SIG-M5 (cell line): ENCODE results near the gene INPP5K.

ENCODE experiments used
- DNase-seq: peaks from one replicate; lab custom pipeline; 2025; lab: John Stamatoyannopoulos, UW

Gene INPP5K

DNA sequence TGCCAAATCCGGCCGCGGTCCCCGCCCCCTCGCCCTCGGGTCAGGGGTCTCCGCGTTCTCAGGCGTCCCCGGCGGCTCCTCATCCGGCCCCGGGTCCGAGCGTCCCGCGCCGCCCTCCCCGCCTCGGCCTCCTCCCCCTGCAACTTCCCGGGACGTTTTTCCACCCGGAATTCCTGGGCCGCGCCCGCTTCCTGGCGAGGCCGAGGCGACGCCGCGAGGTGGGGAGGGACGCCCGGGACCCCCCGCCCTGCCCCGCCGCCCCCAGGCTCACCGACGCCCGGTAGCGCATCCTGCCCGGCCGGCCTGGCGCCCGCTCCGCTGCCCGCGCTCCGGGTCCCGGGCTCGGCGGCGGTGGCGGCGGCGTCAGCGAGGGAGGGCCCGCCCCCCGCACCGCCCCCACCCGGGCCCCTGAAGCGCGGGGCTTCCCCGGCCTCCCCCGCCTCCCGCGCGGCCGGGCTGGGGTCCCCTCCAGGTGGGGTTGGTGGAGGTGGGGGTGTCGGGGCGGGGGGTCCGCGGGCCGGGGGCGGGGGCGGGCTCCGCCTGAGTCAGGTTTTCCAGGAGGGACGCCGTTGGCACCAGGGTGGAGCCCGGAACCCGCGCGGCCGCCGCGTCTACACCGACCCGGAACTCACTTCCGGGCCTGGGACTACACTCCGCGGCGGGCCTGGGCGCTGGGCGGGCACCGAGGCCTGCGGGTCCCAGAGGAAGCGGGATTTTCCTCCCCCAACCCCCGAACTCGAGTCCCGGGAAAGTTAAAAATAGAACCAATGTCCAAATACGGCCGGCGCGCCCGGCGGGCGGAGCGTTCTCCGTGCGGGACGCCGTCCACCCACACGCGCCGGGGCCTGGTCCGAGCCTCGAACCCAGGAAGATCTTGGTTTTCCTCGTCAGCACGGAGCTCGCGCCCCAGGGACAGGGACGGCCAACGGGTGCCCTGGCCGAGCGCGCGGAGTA, 30.7 kb downstream of the INPP5K start:
- no peak for DNase-seq

DNA sequence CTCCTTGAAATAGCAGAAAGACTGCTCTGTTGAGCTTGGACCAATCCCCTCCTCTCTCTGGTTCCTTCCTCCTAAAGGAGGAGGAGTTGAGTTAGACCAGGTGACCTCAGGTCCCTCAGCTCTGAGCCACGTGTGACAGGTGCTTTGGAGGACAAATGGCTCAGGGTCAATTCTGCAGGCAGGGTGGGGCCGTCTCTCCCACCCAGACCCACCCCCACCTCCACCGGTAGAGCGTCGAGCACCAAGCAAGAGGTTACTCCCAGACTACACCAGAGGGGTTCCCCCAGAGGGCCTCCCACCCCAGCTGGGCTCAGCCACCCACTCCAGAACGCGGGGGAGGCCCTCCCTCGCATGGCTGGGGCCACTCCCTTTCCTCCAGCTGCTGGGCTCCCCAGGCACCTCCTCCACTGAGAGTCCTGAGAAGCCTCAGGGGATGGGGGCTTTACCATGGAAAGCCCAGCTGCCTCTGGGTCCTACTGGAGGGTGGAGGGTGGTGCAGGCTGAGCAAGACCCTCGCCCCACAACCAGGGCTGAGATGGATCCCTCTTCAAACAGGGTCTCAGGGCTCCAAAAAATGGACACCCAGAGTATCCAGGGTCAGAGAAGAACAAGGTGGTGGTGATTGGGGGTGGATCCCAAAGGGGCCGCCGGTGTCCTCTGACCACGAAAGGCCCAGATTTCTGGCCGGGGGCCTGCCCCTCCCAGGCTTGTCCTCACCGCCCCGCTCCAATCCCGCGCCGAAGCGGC, 31.6 kb downstream of the INPP5K start:
- no peak for DNase-seq

DNA sequence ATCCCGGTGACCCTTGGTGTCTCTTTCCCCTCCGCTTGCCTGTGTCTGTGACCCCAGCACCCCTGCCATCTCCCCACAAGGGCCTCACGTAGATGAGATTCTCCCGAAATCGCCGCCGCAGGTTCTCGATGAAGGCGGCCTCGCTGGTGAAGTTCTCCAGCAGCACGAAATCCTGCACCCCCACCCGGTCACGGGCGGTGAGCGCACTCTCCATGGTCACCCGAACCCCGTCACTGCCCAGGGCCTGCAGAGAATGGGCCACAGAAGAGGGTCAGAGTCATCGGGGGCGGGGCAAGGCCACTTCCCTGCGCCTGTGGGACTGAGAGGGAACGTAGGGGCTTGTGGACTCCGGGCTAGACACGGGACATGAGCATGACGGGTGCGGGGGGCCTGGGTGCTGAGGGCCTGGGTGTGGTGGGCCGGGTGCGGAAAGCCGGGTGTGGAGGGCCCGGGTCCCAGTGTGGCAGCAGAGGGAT, 32.3 kb downstream of the INPP5K start:
- no peak for DNase-seq

DNA sequence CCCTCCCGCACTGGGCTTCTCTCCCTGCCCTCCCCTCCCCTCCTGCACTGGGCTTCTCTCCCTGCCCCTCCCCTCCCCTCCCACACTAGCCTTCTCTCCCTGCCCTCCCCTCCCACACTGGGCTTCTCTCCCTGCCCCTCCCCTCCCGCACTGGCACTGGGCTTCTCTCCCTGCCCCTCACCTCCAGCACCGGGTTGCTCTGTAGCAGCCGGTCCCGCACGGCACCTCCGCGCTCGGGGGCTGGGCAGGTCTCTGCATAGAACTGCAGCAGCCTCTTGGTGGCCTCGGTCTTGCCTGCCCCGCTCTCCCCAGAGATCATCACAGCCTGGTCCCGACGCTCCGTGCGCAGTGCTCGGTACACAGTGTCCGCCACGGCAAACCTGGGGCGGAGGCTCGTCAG, 33.7 kb downstream of the INPP5K start:
- DNase-seq = no peak

DNA sequence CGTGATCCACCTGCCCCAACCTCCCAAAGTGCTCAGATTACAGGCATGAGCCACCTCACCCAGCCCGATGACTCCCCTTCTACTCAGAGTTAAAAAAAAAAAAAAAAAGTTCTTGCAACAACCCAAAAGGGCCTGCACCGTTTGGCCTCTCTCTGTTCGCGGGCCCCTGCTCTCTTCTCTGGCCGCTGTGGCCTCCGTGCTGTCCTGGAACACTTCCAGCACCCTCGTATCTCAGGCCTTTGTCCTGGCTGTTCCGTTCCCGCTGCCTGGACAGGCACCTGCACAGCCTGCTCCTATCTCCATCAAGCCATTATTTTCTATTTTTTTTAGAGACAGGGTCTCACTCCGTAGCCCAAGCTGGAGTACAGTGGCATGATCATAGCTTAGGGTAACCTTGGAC, 34.7 kb downstream of the INPP5K start:
- no peak for DNase-seq

DNA sequence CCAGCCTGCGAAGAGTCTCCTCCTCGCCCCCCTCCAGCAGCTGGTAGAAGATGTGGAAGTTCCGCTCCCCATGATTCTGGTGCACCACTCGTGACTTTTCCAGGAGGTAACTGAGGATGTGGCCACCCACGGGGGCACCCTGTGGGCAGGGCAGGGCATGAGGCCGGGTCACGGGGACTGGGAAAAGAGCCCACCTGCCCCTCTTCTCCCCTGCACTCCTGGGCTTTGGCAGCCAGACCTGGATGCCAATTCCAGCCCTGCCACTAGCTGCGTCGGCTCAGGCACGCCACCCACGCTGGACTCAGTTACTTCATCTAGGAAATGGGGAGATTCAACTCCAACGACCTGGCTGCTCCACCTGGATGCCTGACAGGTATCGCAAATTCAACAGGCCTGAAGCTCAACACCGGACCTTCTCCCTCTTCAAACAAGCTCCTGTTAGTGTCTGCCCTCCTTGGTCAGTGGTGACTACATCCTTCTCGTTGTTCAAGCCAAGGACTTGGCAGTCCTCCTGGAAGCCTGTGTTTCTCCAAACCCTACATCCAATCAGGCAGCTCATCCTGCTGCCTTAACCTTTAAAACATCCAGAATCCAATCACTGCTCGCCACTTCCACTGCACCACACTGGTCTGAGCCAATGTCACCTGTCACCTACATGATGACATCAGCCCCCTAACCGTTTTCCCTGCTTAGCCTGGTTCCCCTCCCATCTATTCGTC, 35.5 kb downstream of the INPP5K start:
- DNase-seq = no peak

DNA sequence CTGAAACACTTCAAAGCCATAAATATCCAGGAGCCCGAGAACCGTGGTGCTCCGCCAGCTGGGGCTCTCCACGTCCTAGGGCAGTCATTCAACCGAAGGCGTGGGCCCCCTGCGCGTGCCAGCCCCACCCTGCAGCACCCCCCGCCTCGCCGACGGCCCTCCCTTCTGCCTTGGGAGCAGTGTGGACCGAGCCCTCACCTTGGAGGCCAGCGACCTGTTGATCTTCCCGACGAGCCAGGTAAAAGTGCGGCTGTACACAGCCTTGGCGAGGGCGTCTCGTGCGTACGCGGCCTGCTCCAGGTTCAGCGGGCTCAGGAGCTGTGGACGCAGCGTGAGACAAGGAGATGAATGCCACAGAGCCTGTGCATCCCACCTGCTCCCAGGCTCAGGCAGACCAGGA, 38.0 kb downstream of the INPP5K start:
- DNase-seq = no peak

DNA sequence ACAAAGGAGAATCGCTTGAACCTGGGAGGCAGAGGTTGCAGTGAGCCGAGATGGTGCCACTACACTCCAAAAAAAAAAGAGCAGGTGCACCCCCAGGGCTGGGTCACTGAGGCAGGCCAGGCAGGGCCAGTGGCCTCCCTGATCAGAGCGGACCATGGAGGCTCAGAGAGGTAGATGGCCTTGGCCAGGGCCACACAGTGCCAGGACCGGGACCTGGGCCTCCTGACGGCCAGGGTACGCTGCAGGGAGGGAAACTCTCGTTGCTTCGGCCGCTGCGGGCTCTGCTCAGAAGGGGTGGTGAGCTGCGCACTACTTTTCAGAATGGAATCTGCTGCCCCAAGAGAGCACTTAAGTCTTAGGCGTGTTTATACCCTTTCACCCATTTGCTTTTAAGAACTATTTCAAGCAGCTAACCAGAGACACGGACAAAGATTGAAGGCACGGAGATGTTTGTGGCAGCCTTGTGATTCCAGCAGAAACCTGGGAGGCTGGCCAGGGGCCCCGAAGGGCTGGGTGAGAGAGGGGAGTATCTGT, 41.0 kb downstream of the INPP5K start:
- no peak for DNase-seq

DNA sequence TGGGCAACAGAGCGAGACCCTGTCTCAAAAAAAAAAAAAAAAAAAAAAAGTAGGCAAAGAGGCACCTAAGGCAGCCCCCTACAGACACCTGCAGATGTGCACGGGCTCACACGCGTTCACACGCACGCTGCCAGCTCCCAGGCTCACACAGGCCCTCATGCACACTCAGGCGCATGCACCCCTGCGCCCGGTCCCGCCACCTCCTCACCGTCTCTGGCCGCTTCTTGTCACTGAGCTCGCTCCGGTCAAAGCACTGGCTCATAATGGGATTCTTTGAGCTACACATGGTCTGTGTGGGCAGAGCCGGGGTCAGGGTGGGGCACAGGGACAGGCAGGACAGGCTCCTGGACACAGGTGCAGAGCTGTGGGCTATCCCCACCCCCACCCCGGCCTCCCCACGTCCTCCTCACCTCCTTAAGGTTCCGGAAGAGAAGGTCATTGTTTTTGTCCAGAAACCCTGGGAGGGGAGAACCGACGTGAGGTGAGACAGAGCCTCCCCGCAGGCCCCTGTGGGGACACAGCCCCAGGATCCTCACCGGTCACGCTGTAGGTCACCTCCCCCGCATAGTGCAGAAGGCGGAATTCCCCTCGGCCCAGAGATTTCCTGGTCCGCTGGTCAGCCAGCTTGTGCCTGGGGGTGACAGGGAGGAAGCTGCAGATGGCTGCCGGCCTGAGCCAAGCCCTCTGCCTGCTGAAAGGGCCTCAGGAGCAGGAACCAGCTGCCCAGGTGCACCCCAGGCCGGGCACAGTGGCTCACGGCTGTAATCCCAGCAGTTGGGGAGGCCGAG, 41.8 kb downstream of the INPP5K start:
- DNase-seq = no peak

DNA sequence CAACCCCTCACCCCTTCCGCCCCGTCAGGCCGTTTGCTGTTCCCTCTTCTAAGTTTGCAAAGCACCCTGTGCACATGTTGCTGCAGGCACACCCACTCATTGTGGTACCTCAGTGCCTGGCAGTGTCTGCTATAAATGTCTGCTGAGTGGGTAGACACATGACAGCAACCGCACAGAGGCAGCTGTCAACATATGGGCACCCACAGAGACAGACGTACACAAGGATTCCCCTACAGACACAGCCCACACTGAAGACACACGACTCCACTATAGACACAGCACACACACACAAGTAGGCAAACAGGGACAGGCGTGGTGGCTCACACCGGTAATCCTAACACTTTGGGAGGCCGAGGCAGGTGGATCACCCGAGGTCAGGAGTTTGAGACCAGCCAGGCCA, 42.6 kb downstream of the INPP5K start:
- no peak for DNase-seq

DNA sequence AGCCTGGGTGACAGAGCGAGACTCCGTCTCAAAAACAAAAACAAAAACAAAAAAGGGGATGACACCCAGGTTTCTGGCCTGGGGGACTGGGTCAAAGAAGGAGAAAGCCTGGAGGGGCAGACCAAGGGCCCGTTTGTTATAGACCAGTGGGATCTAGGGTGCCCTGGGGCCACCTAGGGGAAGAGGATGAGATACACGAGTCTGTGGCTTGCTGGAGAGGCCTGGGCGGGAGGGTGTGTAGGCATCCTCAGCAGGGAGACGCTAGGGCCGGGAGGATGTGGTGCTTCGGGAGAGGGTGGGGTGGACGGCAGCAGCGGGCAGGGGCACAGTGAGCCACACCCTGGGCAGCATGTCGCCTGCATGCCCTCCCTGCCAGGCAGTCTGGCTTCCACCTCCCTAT, 43.2 kb downstream of the INPP5K start:
- no peak for DNase-seq

DNA sequence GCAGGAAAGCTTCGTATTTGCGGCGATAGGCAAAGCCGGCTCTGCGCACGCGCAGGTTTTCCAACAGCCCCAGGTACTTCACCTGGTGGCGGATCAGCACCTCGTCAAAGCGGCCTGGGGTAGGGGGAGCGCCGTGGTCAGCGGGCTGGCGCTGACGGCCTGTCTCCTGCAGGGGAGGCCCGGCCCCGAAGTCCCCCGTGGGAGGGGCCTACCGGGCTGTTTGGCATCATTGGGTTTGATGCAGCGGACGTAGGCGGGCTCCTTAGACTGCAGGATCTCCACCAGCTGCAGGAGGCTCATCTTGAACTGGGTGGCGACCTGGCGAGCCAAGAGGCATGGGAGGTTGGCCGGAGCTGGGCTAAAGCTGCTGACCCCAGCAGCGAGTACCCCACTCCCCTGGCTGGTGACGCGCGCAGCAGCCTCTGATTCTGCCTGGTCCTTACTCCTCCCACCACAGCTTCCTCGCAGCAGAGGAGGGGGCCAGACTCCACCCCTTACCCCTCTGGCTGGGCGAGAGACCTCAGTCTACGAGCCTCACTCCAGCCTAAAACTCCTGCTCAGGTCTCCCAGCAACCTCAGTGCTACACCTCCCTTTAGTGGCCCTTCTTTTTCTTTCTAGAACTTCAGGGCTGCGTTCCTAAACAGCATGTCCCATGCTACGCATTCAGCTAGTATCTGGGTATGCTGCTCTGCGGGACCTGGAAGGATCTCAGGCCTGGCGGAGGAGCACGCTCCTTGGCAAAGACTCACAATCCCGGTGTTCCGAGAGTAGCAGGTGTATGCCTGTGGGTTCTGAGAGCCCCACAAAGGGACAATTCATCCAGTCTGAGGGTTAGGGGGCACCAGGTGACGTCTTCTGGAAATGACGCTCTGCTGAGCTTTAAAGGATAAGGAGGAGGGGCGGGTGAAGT, 44.2 kb downstream of the INPP5K start:
- DNase-seq = no peak

DNA sequence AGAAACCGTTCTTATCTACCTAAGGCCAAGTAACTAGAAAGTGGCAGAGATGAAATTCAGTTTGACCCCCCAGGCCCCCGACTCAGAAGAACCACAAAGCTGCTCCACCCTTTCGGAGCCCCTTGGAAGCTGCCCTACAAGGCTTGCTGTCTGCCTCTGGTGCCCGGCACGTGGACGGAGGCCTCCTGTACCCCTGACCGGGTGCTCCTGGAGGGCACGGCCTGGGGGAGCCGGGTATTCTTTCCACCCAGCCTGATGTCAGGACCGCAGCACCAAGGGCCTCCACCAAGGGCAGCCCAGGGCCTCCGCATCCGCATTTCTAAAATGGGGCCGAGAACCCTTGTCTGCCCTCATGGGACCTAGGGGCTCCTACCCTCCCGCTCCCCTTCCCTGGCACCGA, 44.9 kb downstream of the INPP5K start:
- DNase-seq = no peak

DNA sequence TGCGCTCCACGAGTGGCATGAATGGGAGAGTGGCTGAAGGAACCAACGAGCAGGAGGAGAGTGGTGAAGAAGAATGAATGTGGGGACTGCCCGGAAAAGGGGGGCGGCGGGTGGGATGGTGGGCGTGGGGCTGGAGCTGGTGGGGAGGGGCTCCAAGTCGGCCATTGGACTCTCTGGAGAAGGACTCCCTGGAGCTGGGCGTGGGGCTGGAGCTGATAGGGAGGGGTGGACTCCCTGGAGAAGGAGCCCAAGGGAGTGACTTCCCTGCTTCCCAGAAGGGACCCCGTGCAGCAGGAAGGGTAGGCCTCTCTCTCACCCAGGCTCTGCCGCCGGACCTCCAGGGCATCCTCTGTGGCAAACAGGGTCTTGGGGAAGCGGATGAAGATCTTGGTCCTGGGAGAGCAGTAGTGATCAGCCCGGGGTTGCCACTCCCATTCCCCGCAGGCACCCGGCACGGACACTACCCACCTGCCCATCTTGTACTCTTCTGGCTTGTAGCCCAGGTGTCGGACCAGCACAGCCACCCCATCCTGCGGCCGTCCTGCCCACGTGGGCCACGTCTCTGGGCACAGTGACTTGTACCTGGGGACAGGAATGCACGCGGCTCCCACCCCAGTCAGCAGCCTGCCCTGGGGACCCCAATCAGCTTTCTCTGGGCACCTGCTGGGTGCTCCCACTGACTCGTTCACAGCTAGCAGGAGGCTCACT, 45.5 kb downstream of the INPP5K start:
- no peak for DNase-seq

DNA sequence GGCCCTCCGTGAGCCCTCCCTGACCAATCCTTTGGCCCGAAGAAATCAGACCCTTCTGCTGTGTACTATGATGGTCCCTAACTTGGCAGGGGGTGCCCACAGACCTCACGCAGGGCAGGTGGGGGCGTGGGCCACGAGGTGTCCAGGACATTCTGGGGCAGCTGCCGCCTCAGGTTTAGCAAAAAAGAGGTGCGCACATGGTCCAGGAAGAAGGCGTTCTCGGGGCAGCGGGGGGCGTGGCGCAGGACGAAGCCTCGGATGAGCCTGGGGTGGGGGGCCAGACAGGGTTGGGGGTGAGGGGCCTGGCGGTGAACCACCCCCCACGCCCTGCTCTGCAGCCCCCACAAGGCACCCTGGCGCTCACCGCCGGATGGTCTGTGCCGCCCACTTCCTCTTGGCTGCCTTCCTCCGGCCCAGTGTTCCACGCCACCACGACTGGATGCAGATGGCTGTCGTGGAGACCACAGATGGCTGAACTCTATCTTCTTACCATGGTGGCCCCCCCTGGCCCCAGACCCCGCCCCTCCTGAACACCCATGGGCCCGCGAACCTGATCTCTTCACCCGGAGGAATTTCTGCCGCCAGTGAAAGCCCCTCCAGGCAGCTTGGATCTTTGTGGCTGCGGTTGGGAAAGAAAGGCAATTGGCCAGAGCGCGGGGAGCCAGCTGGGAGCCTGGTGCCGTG, 46.2 kb downstream of the INPP5K start:
- no peak for DNase-seq

DNA sequence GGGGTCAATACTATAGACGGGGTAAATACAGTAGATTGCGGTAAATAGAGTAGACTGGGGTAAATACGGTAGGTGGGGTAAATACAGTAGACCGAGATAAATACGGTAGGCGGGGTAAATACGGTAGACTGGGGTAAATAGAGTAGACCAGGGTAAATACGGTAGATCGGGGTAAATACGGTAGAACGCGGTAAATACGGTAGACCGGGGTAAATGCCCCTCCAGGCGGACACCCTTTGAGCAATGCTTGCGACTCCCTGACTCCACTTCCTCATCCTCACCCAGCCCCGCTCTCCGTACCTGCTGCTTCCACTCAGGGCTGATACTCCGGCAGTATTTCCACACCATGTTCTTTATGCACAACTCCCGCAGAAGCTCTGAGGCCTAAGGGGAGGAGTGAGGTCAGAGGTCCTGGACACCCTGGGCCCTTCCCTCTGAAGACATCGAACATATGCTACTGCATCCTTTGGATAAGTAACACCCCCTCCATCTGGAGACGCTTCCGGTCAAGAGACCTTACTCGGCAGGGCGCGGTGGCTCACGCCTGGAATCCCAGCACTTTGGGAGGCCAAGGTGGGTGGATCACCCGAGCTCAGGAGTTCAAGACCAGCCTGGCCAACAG, 47.1 kb downstream of the INPP5K start:
- DNase-seq = no peak

DNA sequence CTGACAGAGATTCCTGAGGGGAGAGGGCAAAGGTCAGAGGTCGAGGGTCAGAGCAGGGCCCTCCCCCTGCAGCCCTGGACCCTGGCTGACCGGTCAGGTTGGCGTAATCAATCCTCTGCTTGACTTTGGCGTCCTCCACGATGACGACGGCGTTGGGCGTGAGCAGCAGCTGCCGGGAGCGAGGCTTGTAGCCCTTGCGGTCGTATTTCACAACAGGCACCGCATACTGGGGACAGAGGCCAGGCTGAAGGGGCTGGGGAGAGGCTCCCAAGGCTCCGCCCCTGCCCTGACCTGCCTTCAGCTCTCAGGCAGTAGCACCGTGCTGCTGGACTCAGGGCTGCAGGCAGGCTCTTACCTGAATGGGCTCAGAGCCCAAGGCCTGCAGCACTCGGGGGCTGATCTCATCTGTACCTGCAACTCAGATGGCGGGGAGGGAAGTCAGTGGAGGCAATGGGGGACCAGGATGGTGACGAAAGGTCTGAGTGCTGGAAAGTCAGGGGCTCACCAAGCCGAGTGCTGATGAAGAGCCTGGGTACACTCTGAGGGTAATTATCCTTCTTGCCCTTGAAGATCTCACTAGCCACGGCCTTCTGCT, 48.4 kb downstream of the INPP5K start:
- no peak for DNase-seq

DNA sequence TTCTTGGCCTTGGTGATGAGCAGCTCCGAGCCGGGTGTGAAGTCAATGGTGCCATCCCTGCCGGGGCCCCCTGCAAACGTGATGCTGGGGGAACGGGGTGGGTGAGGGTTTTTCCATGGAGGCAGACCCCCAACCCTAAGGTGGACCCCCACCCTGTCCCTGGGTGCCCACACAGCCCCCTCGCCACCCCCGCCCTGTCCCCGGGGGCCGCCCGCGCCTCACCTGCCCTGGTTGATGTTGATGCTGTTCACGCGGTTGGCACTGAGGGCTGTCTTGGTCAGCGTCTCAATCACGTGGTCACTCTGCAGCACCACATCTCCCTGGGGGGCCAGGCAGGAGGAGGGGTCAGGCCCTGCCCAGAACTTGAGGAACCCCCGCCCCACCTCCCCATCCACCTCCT, 49.2 kb downstream of the INPP5K start:
- DNase-seq = no peak
